ENCODE data around the gene BRMS1L.

Gene BRMS1L

DNA sequence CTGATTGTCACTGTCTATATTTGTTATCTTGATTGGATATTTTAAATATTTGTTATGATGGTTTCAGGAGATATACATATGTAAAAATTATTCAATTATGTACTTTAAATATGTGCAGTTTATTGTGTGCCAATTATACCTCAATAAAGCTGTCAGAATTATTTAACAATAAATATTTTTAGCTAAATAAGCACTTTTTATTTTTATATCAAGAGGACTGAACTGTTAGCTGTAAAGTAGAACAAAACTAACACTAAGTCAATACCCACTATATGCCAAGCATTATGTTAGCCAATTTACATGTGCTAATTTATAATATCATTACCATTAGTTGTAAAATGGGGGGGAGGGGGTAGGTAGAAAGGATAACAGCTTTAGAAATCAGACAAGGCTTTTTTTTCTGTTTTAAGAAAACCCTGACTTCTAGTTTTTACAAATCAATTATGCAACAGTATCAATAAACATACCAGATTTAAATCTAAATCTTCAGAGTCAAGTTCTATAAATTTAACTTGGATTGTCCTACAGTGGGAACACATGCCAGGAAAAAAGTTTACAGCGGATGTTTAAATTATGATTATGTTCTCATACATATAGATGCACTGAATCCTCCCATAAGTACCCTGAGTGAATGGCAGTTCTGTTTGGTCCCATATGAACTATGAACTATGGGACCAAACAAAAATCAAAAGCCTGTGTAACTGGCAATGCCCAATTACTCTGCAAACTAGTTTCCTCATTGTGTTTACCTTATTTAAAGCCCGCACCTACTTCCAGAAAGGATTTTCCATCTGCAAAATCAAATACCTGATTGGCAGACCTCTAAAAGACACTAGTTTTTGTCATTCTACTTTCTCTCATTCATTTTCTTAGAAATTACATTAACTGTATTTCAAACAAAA is 19.9 kb upstream of the BRMS1L start:
- no peak for TF ChIP-seq SNAI2 (CRISPR knock-in tag; IDR thresholded peaks at IDR 0.05)
- no peak for TF ChIP-seq CSDC2 (CRISPR knock-in tag; IDR thresholded peaks at IDR 0.05)
- TF ChIP-seq ZNF8 (CRISPR knock-in tag; IDR thresholded peaks at IDR 0.05), result no peak
- no peak for TF ChIP-seq BACH2 (CRISPR knock-in tag; IDR thresholded peaks at IDR 0.05; ENCODE audit: borderline replicate concordance)
- TF ChIP-seq, protein P1, sequence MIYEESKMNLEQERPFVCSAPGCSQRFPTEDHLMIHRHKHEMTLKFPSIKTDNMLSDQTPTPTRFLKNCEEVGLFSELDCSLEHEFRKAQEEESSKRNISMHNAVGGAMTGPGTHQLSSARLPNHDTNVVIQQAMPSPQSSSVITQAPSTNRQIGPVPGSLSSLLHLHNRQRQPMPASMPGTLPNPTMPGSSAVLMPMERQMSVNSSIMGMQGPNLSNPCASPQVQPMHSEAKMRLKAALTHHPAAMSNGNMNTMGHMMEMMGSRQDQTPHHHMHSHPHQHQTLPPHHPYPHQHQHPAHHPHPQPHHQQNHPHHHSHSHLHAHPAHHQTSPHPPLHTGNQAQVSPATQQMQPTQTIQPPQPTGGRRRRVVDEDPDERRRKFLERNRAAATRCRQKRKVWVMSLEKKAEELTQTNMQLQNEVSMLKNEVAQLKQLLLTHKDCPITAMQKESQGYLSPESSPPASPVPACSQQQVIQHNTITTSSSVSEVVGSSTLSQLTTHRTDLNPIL (CRISPR knock-in tag; IDR thresholded peaks at IDR 0.05; ENCODE audit: low read depth), result no peak
- no peak for TF ChIP-seq GLIS3 (CRISPR knock-in tag; IDR thresholded peaks at IDR 0.05)
- no peak for TF ChIP-seq ESRRG (CRISPR knock-in tag; IDR thresholded peaks at IDR 0.05)
- TF ChIP-seq, protein P2, sequence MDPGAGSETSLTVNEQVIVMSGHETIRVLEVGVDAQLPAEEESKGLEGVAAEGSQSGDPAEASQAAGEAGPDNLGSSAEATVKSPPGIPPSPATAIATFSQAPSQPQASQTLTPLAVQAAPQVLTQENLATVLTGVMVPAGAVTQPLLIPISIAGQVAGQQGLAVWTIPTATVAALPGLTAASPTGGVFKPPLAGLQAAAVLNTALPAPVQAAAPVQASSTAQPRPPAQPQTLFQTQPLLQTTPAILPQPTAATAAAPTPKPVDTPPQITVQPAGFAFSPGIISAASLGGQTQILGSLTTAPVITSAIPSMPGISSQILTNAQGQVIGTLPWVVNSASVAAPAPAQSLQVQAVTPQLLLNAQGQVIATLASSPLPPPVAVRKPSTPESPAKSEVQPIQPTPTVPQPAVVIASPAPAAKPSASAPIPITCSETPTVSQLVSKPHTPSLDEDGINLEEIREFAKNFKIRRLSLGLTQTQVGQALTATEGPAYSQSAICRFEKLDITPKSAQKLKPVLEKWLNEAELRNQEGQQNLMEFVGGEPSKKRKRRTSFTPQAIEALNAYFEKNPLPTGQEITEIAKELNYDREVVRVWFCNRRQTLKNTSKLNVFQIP (CRISPR knock-in tag; IDR thresholded peaks at IDR 0.05; ENCODE audit: borderline replicate concordance, low read depth), result no peak
- no peak for ATAC-seq

DNA sequence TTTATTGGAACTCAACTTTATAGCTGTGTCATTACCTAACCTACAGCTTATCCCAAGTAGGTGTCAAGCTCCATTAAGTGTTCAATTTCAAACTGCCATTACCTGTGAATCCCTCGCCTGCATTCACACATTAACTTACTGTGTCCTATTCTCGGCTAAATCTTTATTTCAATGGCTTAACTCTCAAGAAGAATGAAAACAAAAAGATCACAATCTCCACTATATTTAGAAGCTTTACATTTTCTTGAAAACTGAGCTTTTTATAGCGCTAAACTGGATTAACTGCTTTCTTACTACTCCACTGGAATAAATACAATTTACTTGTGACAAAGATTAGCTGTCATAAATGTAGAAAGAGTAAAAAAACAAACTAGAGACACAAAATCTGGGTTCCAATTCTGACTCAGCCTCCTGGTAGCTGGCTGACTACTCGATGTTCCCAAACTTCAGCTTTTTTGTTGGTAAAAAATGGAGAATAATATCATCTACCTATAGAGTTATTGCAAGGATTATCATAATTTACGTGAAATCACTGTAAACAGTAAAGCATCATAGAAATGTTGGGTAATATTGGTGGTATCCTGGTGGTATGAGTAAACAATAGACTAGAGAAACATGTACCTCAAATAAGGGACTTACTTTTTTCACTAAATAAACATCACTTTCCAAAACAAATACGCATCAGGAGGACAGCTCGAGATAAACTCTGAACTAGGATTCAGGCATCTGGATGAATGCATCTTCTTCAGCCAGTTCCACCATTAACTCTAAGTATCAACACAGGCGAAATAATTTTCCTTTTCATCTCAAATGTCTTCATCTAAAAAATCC is 18.8 kb upstream of the BRMS1L start:
- ATAC-seq, result no peak
- TF ChIP-seq ZNF565 (CRISPR knock-in tag; conservative IDR thresholded peaks at IDR 0.05; ENCODE audit: low read depth) (no peak), ZC3H10 (CRISPR knock-in tag; IDR thresholded peaks at IDR 0.05) (no peak), RARB (CRISPR knock-in tag; IDR thresholded peaks at IDR 0.05) (no peak), CSDC2 (CRISPR knock-in tag; IDR thresholded peaks at IDR 0.05) (no peak), ARNTL (CRISPR knock-in tag; IDR thresholded peaks at IDR 0.05; ENCODE audit: borderline replicate concordance, low read depth) (no peak), SNAI2 (CRISPR knock-in tag; IDR thresholded peaks at IDR 0.05) (no peak), ZFP3 (CRISPR knock-in tag; IDR thresholded peaks at IDR 0.05) (no peak), ISL1 (CRISPR knock-in tag; IDR thresholded peaks at IDR 0.05) (no peak), PPARA (CRISPR knock-in tag; IDR thresholded peaks at IDR 0.05; ENCODE audit: borderline replicate concordance) (no peak), BACH2 (CRISPR knock-in tag; IDR thresholded peaks at IDR 0.05; ENCODE audit: borderline replicate concordance) (no peak), ZNF70 (CRISPR knock-in tag; IDR thresholded peaks at IDR 0.05) (no peak), ESRRG (CRISPR knock-in tag; IDR thresholded peaks at IDR 0.05) (no peak), TCF4 (CRISPR knock-in tag; IDR thresholded peaks at IDR 0.05; ENCODE audit: borderline replicate concordance) (no peak)
- TF ChIP-seq, protein P3, sequence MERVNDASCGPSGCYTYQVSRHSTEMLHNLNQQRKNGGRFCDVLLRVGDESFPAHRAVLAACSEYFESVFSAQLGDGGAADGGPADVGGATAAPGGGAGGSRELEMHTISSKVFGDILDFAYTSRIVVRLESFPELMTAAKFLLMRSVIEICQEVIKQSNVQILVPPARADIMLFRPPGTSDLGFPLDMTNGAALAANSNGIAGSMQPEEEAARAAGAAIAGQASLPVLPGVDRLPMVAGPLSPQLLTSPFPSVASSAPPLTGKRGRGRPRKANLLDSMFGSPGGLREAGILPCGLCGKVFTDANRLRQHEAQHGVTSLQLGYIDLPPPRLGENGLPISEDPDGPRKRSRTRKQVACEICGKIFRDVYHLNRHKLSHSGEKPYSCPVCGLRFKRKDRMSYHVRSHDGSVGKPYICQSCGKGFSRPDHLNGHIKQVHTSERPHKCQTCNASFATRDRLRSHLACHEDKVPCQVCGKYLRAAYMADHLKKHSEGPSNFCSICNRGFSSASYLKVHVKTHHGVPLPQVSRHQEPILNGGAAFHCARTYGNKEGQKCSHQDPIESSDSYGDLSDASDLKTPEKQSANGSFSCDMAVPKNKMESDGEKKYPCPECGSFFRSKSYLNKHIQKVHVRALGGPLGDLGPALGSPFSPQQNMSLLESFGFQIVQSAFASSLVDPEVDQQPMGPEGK (CRISPR knock-in tag; IDR thresholded peaks at IDR 0.05; ENCODE audit: borderline replicate concordance), result no peak
- TF ChIP-seq, protein P4, sequence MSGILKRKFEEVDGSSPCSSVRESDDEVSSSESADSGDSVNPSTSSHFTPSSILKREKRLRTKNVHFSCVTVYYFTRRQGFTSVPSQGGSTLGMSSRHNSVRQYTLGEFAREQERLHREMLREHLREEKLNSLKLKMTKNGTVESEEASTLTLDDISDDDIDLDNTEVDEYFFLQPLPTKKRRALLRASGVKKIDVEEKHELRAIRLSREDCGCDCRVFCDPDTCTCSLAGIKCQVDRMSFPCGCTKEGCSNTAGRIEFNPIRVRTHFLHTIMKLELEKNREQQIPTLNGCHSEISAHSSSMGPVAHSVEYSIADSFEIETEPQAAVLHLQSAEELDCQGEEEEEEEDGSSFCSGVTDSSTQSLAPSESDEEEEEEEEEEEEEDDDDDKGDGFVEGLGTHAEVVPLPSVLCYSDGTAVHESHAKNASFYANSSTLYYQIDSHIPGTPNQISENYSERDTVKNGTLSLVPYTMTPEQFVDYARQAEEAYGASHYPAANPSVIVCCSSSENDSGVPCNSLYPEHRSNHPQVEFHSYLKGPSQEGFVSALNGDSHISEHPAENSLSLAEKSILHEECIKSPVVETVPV (CRISPR knock-in tag; IDR thresholded peaks at IDR 0.05), result no peak
- TF ChIP-seq, protein P1 (CRISPR knock-in tag; IDR thresholded peaks at IDR 0.05; ENCODE audit: low read depth), result no peak
- TF ChIP-seq, protein P5, sequence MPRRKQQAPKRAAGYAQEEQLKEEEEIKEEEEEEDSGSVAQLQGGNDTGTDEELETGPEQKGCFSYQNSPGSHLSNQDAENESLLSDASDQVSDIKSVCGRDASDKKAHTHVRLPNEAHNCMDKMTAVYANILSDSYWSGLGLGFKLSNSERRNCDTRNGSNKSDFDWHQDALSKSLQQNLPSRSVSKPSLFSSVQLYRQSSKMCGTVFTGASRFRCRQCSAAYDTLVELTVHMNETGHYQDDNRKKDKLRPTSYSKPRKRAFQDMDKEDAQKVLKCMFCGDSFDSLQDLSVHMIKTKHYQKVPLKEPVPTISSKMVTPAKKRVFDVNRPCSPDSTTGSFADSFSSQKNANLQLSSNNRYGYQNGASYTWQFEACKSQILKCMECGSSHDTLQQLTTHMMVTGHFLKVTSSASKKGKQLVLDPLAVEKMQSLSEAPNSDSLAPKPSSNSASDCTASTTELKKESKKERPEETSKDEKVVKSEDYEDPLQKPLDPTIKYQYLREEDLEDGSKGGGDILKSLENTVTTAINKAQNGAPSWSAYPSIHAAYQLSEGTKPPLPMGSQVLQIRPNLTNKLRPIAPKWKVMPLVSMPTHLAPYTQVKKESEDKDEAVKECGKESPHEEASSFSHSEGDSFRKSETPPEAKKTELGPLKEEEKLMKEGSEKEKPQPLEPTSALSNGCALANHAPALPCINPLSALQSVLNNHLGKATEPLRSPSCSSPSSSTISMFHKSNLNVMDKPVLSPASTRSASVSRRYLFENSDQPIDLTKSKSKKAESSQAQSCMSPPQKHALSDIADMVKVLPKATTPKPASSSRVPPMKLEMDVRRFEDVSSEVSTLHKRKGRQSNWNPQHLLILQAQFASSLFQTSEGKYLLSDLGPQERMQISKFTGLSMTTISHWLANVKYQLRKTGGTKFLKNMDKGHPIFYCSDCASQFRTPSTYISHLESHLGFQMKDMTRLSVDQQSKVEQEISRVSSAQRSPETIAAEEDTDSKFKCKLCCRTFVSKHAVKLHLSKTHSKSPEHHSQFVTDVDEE (CRISPR knock-in tag; IDR thresholded peaks at IDR 0.05), result no peak
- TF ChIP-seq, protein P2 (CRISPR knock-in tag; IDR thresholded peaks at IDR 0.05; ENCODE audit: borderline replicate concordance, low read depth), result no peak

Measured in SK-N-SH treated with all-trans-retinoic acid at 6 μM for 48 hours (cell line).